Measurements from ENCODE around the gene FSTL4.

Gene FSTL4

DNA sequence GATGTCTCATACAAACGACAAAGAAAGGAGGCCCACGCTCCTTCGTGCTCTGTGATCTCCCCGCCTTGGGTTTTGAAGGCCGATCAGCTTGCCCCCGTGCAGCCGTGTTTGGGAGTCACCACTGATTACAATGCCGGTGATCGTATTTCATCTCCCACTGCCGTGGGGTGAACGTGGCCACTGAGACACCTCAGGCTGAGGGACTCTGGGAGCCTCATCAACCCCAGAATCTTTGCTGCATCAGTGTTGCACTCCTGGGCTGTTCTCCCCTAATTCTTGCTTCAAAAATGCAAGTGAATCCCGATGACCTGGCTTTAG is 366.3 kb downstream of the FSTL4 start:
- Mint-ChIP-seq H3K36me3 (no peaks in the 10 kb centered on the region), H3K27me3 (no peaks in the 10 kb centered on the region), H3K4me1 (peaks cover 8% of the 10 kb centered on the region), H3K9me3 (no peaks in the 10 kb centered on the region), H3K27ac (no peak overlapping the region), H3K4me3 (no peak overlapping the region)
- DNase-seq (ENCODE audit: low spot score in 2 of 2): no peak
- no peak for ATAC-seq (ENCODE audit: low read depth)

- Mint-ChIP-seq H3K36me3 (no peaks in the 10 kb centered on the region), H3K27ac (no peak overlapping the region), H3K4me1 (peaks cover 8% of the 10 kb centered on the region), H3K9me3 (no peaks in the 10 kb centered on the region), H3K4me3 (no peak overlapping the region), H3K27me3 (no peaks in the 10 kb centered on the region)
- no peak for DNase-seq (ENCODE audit: low spot score in 2 of 2)
- no peak for ATAC-seq (ENCODE audit: low read depth)
Observed at GRCh38 chr5:133245191-133246052, 366.9 kb downstream of the FSTL4 start.

- ATAC-seq (ENCODE audit: low read depth): peak; percentile 35
- peaks cover 8% of the 10 kb centered on the region for H3K4me1 Mint-ChIP-seq
- no peak for DNase-seq (ENCODE audit: low spot score in 2 of 2)
Observed at GRCh38 chr5:133244242-133244641, 368.1 kb downstream of the FSTL4 start.

DNA sequence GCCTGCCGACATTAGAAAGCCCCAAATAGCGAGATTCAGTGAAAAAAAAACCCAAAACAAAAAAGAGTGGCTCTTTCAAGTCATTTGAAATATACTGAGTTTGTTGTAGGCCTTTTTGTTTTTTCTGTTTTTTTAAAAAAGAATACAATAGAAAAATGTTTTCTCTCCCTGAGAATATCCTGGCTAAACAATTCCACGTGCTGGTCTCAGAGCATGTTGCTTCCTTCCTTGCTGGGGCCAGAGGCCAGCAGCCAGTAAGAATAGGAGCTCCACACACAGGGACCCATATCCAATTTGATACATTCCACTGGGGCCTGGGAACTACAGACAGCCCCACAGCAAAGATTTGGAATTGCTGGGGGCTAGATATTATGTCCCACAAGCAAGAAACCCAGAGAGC is 369.1 kb downstream of the FSTL4 start:
- Mint-ChIP-seq H3K36me3 (no peaks in the 10 kb centered on the region), H3K4me3 (no peak overlapping the region), H3K4me1 (peaks cover 8% of the 10 kb centered on the region), H3K27ac (no peak overlapping the region), H3K27me3 (peaks cover 4% of the 10 kb centered on the region), H3K9me3 (no peaks in the 10 kb centered on the region)
- ATAC-seq (ENCODE audit: low read depth) (no peak), DNase-seq (ENCODE audit: low spot score in 2 of 2) (no peak)

More at GRCh38 chr5:133244242-133244641, 368.1 kb downstream of the FSTL4 start:
- Mint-ChIP-seq H3K36me3 (no peaks in the 10 kb centered on the region), H3K27ac (peak overlapping the region; percentile 50), H3K27me3 (peaks cover 2% of the 10 kb centered on the region), H3K4me3 (no peak overlapping the region), H3K9me3 (no peaks in the 10 kb centered on the region)

- Mint-ChIP-seq H3K9me3 (no peaks in the 10 kb centered on the region), H3K27ac (no peak overlapping the region), H3K27me3 (peaks cover 4% of the 10 kb centered on the region), H3K4me1 (peaks cover 8% of the 10 kb centered on the region), H3K36me3 (no peaks in the 10 kb centered on the region), H3K4me3 (no peak overlapping the region)
- no peak for DNase-seq (ENCODE audit: low spot score in 2 of 2)
- peak; percentile 66 for ATAC-seq (ENCODE audit: low read depth)
Observed at GRCh38 chr5:133242221-133242835, 370.0 kb downstream of the FSTL4 start.

DNA sequence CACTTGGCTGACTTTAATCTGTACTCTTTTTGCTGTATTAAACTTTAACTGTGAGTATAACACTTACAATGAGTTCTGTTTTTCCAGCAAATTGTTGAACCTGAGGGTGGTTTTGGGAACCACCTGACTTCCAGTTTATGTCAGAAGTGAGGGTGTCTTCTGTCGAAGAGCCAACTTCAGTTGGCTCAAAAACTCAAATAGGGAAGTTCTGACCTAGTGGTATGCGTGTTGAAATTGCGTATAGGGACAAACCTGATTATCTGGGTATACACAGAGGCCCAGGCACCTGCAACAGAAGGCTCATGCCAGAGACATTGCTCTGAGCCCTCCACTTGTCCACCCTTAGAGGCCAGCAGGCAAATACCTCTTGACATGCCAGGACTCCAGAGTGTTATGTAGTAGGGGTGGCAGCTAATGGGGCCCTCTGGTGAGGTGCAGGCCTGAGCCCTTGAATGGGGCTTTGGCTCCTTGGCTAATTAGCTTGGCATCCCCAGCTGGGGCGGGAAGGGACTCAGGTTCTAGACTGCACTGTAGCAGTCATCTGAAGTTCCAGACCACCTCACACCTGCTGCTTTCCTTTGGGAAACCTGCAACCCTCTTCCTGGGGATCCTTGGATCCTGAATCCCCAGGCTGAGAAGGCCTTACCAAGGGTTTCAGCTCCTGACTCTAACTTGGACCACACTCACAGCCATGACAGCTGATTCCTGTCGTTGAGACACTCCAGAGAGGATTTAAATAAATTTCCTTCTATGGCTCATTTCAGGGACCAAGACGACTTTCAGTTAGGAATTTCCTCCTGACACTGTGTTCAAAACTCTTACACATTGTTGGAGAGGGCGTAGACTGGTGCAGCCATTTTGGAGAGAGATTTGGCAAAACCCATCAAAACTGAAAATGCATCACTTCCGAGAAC is 370.9 kb downstream of the FSTL4 start:
- peaks cover 8% of the 10 kb centered on the region for H3K27me3 Mint-ChIP-seq
- DNase-seq (ENCODE audit: low spot score in 2 of 2) (no peak), ATAC-seq (ENCODE audit: low read depth) (peak; percentile 46)
- H3K36me3 Mint-ChIP-seq: no peaks in the 10 kb centered on the region
- no peaks in the 10 kb centered on the region for H3K9me3 Mint-ChIP-seq
- H3K4me1 Mint-ChIP-seq: peaks cover 10% of the 10 kb centered on the region
- no peak overlapping the region for H3K4me3 Mint-ChIP-seq
- H3K27ac Mint-ChIP-seq: no peak overlapping the region

DNA sequence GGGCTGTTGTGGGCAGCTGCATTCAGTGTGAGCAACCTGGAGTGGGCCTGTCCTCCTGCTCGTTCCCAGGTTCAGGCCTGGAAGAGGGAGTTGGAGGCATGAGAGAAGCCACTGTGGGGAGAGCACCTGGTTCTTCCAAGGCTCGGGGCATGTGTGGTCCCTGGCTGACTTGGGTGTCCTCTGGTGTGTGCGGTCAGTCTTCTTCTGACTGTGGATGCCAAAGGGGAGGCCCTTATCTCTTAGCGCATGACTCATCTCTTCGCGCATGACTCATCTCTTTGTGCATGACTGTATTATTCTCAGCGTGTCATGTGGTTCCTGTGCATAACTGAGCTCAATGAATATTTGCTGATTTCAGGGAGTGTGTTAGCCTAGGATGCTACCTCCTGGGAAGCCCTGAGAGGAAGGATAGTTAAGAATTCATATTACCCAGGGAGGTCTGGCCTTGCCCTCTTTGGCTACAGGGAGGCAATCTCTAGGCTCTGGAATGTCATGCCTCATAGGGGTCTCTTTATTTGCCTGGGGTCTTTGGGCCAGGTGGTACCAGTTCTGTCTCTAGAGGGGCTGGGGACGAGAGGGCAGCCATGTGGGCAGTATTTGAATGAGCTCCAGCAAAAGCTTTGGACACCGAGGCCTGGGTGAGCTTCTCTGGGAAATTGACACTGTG is 371.8 kb downstream of the FSTL4 start:
- DNase-seq (ENCODE audit: low spot score in 2 of 2) (no peak), ATAC-seq (ENCODE audit: low read depth) (peak; percentile 31)
- Mint-ChIP-seq H3K27me3 (peaks cover 11% of the 10 kb centered on the region), H3K4me1 (peaks cover 10% of the 10 kb centered on the region), H3K27ac (no peak overlapping the region), H3K36me3 (no peaks in the 10 kb centered on the region), H3K4me3 (no peak overlapping the region), H3K9me3 (no peaks in the 10 kb centered on the region)

GRCh38 chr5:133238426-133239205 is 373.7 kb downstream of the FSTL4 start:
- H3K27ac Mint-ChIP-seq: no peak overlapping the region
- H3K36me3 Mint-ChIP-seq: no peaks in the 10 kb centered on the region
- ATAC-seq (ENCODE audit: low read depth): no peak
- DNase-seq (ENCODE audit: low spot score in 2 of 2): no peak
- no peaks in the 10 kb centered on the region for H3K9me3 Mint-ChIP-seq
- peaks cover 7% of the 10 kb centered on the region for H3K4me1 Mint-ChIP-seq
- H3K27me3 Mint-ChIP-seq: peaks cover 11% of the 10 kb centered on the region
- no peak overlapping the region for H3K4me3 Mint-ChIP-seq

DNA sequence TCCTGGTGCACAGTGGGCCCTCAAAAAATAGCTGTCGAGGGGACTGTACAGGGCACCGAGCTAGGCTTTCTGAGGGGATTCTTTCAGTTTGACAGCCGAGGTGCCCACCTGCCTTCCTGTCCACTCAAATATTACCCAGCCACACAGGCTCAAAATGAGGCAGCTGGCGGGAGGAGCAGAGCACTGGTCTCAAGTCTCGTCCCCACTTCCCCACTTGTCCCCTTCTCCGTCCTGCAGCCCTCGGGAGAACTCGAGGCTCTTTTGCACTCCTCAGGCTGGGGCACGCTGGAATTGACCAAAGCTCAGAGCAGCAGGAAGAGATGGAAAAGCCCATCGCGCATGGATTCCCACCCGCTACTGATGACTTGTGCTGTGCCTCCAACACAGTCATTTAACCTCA is 375.4 kb downstream of the FSTL4 start:
- no peak overlapping the region for H3K27ac Mint-ChIP-seq
- ATAC-seq (ENCODE audit: low read depth) (no peak), DNase-seq (ENCODE audit: low spot score in 2 of 2) (no peak)
- peaks cover 3% of the 10 kb centered on the region for H3K4me1 Mint-ChIP-seq
- no peak overlapping the region for H3K4me3 Mint-ChIP-seq
- no peaks in the 10 kb centered on the region for H3K36me3 Mint-ChIP-seq
- peaks cover 11% of the 10 kb centered on the region for H3K27me3 Mint-ChIP-seq
- no peaks in the 10 kb centered on the region for H3K9me3 Mint-ChIP-seq

DNA sequence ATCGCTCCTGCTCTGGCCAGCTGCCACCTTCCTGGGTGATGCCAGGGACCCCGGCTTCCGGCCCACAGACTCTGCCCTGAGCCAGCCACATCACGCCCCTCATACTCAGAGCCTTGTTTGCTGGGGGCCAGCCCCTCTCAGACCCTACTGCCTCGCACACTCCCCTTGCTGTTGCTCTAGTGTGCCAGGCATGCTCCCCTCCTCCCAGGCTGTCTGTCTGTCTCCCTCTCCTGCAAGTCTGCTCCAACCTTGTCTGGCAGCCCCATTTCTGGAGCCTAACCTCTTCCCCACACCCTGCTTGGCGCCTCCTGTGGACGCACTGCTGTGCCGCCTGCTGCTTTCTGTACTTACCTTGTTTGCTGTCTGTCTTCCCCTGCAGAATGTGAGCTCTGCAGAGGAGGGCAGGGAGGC is 375.8 kb downstream of the FSTL4 start:
- ATAC-seq (ENCODE audit: low read depth): no peak
- no peak for DNase-seq (ENCODE audit: low spot score in 2 of 2)
- Mint-ChIP-seq H3K36me3 (no peaks in the 10 kb centered on the region), H3K9me3 (no peaks in the 10 kb centered on the region), H3K4me1 (peaks cover 3% of the 10 kb centered on the region), H3K4me3 (no peak overlapping the region), H3K27me3 (peaks cover 11% of the 10 kb centered on the region), H3K27ac (no peak overlapping the region)

GRCh38 chr5:133235696-133236426 is 376.5 kb downstream of the FSTL4 start:
- no peak for ATAC-seq (ENCODE audit: low read depth)
- peaks cover 11% of the 10 kb centered on the region for H3K27me3 Mint-ChIP-seq
- no peak overlapping the region for H3K27ac Mint-ChIP-seq
- DNase-seq (ENCODE audit: low spot score in 2 of 2): no peak
- H3K9me3 Mint-ChIP-seq: no peaks in the 10 kb centered on the region
- H3K4me3 Mint-ChIP-seq: no peak overlapping the region
- H3K36me3 Mint-ChIP-seq: no peaks in the 10 kb centered on the region
- H3K4me1 Mint-ChIP-seq: peaks cover 3% of the 10 kb centered on the region

DNA sequence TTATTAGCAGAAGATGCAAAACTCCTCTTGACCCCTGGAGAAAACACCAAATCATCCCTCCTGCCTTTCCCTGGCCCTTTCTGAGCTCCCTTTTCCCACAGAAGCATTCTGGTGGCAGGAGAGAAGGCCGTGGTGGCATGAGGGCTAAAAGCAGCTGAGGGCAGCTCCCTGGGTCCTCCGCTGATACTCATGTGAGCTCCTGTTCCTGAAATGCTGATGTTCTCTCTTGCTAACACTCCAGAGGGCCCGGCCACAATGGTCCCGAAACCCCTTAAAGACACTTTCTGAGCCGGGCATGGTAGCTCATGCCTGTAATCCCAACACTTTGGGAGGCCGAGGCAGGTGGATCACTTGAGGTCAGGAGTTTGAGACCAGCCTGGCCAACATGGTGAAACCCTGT is 377.4 kb downstream of the FSTL4 start:
- H3K4me1 Mint-ChIP-seq: peaks cover 3% of the 10 kb centered on the region
- ATAC-seq (ENCODE audit: low read depth) (no peak), DNase-seq (ENCODE audit: low spot score in 2 of 2) (no peak)
- no peaks in the 10 kb centered on the region for H3K9me3 Mint-ChIP-seq
- peaks cover 10% of the 10 kb centered on the region for H3K27me3 Mint-ChIP-seq
- H3K4me3 Mint-ChIP-seq: no peak overlapping the region
- no peak overlapping the region for H3K27ac Mint-ChIP-seq
- H3K36me3 Mint-ChIP-seq: no peaks in the 10 kb centered on the region

- H3K27ac Mint-ChIP-seq: no peak overlapping the region
- no peak overlapping the region for H3K4me3 Mint-ChIP-seq
- DNase-seq (ENCODE audit: low spot score in 2 of 2): no peak
- no peaks in the 10 kb centered on the region for H3K36me3 Mint-ChIP-seq
- no peaks in the 10 kb centered on the region for H3K9me3 Mint-ChIP-seq
- no peak for ATAC-seq (ENCODE audit: low read depth)
- peaks cover 9% of the 10 kb centered on the region for H3K27me3 Mint-ChIP-seq
- H3K4me1 Mint-ChIP-seq: peaks cover 3% of the 10 kb centered on the region
Observed at GRCh38 chr5:133234273-133234672, 378.1 kb downstream of the FSTL4 start.
